HG02642 (cell line): Measurements from ENCODE around the gene INPP5D.
A peak's percentile ranks its signal among the peaks of the same experiment; 100 is the strongest.
"Not testable (repeated sequence)": the region's sequence is repeated elsewhere in the genome, so short reads cannot be mapped to it uniquely, and the experiment has no call there.

Experiments
- ATAC-seq: cut with Tn5 transposase; IDR thresholded peaks from one replicate; pipeline ENCODE4 v1.9.1; 2021; ENCODE audit warnings: mild to moderate bottlenecking; ENCODE audit not compliant: unreplicated experiment, poor library complexity

INPP5D gene

GRCh38 chr2:233051241-233052149, 8.6 kb upstream of the INPP5D start:
- ATAC-seq, result no peak

GRCh38 chr2:233052517-233052916, 7.6 kb upstream of the INPP5D start:
- ATAC-seq, result not testable (repeated sequence)

DNA sequence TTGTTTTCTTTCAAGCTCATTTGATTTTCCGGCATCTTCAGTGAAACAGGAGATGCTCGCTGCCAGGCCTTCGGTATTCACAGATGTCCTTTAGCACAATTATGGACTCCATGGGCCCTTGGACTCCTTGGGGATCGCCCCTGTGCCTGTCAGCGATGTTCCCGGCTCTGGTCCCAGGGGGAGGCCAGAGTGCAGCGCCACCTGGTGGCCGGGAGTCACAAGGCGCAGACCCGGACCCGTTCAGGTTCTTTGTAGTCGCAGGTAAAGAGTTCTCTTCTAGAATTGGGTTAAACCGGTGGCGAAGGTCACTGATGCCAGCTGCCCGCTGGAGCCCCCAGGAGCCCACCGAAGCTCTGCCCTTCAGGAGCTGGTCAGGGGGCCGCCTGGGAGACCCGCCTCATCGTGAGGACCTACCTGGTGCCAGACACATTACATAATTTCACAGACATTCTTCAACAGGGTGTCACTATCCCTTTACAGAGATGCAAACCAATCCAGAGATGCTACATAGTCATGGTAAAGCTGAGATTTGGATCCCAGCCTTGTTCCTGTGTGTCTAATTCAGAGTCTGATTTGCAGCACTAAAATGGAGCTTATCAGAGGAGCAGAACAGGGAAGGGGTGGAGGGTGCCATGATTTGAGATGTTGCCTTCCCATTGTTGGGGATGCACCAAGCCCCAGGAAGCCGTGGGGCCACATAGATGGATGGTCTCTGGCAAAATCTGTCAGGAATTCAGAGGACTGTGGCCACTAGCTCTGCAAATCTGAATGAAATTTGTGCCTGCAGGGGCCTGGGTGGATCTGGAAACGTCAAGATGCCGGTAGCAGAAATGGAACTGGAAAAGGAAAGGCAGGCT, 6.0 kb upstream of the INPP5D start:
- ATAC-seq, result no peak

- no peak for ATAC-seq
Observed at GRCh38 chr2:233055362-233055761, 4.8 kb upstream of the INPP5D start.

- no peak for ATAC-seq
Observed at GRCh38 chr2:233056961-233057605, 3.1 kb upstream of the INPP5D start.

DNA sequence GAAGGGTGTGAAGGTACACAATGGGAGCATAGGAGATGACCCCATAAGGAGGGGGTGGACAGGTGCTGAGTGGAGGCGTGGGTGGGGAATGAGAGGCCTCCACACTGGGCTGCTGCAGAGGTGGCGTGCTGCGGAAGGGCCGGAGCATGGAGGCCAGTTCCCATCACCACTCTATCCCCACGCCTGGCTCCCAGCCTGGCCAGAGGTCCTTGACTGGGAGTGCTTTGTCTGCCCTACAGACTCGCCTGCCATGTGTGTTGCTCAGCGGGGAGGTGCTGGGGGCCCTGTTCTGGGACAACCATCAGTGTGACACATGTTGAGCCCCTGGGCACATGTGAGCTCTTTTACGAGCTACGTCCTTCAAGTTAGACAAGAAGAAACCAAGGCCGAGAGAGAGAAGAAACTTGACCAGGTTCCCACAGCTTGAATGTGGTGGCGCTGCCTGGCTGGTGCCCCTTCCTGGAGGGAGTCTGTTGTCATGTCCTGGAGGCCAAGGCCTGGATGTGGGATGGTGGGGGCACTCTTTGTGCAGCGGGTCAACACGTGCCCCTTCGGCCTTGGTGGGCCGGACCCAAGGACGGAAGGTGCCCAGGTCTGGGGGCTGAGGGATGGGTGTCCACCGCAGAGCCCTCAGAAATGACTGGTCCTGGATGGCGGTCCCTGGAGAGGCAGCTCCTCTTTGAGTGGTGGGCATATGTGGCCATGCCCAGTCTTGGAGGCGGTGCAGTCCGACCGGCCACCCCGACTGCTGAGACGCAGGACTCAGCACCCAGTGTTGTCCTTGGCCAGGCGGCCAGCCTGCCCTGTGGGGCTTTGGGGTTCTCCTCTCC, 1.2 kb upstream of the INPP5D start:
- ATAC-seq, result no peak

- ATAC-seq, result no peak
Observed at GRCh38 chr2:233059547-233059796, 670 bp upstream of the INPP5D start.

GRCh38 chr2:233060501-233060979, 398 bp downstream of the INPP5D start:
- ATAC-seq, result peak; percentile 1

DNA sequence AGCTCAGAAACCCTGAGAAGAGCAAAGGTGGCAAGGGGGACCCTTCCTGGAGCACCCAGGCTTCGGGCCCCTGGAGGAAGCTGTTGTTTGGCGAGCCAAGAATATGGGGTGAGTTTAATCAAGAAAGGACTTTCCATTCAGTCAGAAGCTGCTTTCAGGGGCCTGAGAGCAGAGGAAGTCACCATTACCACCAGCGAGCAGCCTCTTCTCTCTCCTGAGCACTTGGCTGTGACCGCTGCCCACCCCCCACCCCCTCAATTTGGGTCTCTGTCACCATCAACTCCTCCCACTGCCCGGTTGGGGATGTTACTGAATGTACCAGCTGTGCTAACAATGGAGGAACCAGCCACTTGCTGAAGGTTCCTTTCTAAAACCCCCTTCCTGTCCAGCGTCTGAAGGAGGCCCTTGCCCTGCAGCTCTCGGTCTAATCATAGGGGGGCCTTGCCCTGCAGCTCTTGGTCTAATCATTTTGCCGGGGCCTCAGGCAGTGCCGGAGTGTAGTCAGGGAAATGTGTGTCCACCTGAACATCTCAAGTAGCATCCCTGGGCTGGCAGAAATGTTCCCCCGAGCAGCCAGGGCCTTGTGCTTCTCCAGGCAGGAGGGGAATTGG, 943 bp downstream of the INPP5D start:
- ATAC-seq, result peak; percentile 25

- ATAC-seq, result peak; percentile 33
Observed at GRCh38 chr2:233061591-233062450, 1.7 kb downstream of the INPP5D start.

- no peak for ATAC-seq
Observed at GRCh38 chr2:233062451-233062850, 2.3 kb downstream of the INPP5D start.

DNA sequence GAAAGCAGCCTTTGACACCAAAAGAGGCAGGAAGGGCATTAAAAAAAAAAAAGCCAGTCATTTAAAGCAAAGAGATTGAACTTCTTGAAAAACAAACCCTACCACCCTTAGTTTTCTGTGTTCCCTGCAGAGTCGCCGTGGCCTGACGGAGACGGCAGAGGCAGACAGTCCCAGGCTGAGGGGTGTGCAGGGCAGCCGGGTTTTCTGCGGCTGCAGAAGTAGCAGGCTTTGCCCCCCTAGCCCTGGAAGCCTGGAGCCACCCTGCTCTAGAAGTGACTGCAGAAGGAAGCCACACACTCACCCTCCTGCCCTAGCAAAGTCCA, 2.8 kb downstream of the INPP5D start:
- no peak for ATAC-seq

DNA sequence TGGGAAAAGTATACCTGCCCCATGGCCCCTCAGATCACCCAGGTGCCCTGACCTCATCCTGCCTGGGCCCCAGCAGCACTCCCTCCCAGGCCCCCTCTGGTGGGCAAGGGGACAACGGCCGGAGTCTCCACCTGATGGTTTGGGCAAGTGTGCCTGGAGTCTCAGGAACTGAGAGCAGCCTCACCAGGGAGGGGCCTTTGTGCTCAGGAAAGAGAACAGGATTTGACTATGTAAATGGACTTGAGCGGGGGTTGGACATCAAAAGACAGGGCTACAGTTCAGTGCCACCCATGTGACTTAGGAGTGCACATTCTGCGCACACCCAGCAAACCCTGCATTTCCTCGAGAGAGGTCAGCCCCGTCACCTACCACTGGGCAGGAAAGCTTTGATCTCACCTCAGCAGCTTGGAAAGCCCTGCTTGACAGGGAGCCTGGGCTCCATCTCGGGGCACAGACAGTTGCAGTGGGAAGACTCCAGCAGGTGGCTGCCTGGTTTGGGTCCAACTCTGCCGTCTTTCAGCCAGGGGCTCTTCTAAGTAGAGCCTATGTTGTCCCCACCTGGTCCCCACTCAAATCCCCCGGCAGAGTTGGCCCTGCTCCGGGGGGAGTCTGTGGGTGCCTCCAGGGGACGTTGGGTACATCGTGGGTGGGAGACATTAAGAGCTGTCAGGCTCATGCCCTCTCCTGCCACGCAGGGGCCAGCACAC, 3.3 kb downstream of the INPP5D start:
- ATAC-seq, result peak; percentile 48

- ATAC-seq, result no peak
Observed at GRCh38 chr2:233063976-233064411, 3.9 kb downstream of the INPP5D start.

DNA sequence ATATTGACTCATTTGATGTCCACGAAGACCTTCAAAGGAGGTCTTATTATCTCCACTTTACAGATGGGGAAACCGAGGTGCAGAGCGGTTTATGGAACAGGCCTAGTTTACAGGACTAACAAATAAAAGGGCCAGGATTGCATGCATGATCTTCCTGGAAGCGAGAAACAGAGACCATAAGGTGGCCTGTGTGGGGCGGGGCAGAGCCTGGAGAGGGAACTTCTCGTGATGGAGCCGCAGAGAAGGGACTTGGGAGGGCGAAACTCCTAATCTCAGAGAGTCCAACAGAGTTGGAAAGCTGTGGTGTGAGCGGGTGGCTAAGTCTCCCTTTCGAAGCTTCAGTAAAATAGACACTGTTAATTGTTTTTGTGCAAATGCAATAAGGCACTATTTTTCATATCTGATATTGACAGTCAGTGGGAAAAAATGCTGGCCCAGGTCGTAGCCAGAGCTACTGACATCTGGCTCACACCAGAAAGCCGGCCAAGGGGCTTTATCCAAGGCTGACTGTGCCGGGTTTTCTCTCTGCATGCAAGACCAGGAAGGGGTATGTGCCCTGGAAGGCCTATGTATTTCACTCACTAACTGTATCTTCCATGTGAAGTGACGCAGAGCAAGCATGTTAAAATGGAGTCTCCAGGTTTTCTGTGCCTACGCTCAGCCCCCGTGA, 4.5 kb downstream of the INPP5D start:
- no peak for ATAC-seq

GRCh38 chr2:233065200-233065589, 5.1 kb downstream of the INPP5D start:
- ATAC-seq, result not testable (repeated sequence)

GRCh38 chr2:233065954-233066470, 5.9 kb downstream of the INPP5D start:
- no peak for ATAC-seq
